Activated effector memory CD4-positive, alpha-beta T cell treated with Interleukin-2 at 50 U/mL for 16 hours (primary cell): ENCODE data around the gene CSE1L.
"Not testable (repeated sequence)": the region's sequence is repeated elsewhere in the genome, so short reads cannot be mapped to it uniquely, and the experiment has no call there.

Experiments used
- DNase-seq: peaks from one replicate; pipeline ENCODE4 v3.0.0-alpha.2; 2020

Gene CSE1L

GRCh38 chr20:49132995-49133478, 86.9 kb downstream of the CSE1L start:
- no peak for DNase-seq

GRCh38 chr20:49133571-49133970, 87.5 kb downstream of the CSE1L start:
- DNase-seq, result no peak

- DNase-seq, result not testable (repeated sequence)
Observed at GRCh38 chr20:49134797-49135196, 88.7 kb downstream of the CSE1L start.

GRCh38 chr20:49136817-49137571, 90.9 kb downstream of the CSE1L start:
- no peak for DNase-seq

- no peak for DNase-seq
Observed at GRCh38 chr20:49138431-49138830, 92.3 kb downstream of the CSE1L start.

GRCh38 chr20:49140411-49140810, 94.3 kb downstream of the CSE1L start:
- DNase-seq, result no peak

- no peak for DNase-seq
Observed at GRCh38 chr20:49140834-49141233, 94.7 kb downstream of the CSE1L start.
